SK-N-SH (cell line): ENCODE results near the gene NOL4L. TPM values are rescaled to one million over a fixed set of nuclear protein-coding genes. Genes with fewer than 3 reads are reported as not detected.
"Not testable (repeated sequence)": the region's sequence is repeated elsewhere in the genome, so short reads cannot be mapped to it uniquely, and the experiment has no call there.

Source experiments
- CTCF ChIA-PET: fragments of 300-600, 350-600 bp; formaldehyde crosslinking; extraction: SDS; loops from one replicate; lab custom pipeline; 2021; lab: Yijun Ruan, JAX
- POLR2A ChIA-PET: fragments of 350-600 bp; sonication (Branson Sonifier 250); formaldehyde crosslinking; extraction: SDS; loops from one replicate; lab custom pipeline; 2020; ENCODE audit warnings: antibody characterized with exemption, inconsistent platforms; lab: Yijun Ruan, JAX
- DNase-seq: peaks from one replicate; pipeline ENCODE4 v3.0.0; 2012
- H2AFZ ChIP-seq: fragments of 200-600 bp; sonication (generic); 2 replicates; pipeline ENCODE4 v1.8.1; 2016; ENCODE audit warnings: antibody characterized with exemption, mild to moderate bottlenecking, low read depth
- H3F3A ChIP-seq: fragments of 200-600 bp; sonication (generic); replicated peaks from 2 replicates; pipeline ENCODE3; 2016; ENCODE audit warnings: antibody characterized with exemption, mild to moderate bottlenecking; ENCODE audit not compliant: insufficient read depth
- H3K27ac ChIP-seq, 2 experiments: fragments of 200-500 bp in 1 of 2; fragments of 200-600 bp in 1 of 2; sonication (Bioruptor generic) in 1 of 2; sonication (generic), shearing (Covaris generic) in 1 of 2; 2 replicates each; pipeline versions ENCODE4 v1.5.1 to v1.6.1; 2014 to 2016; ENCODE audit warnings: low read depth in 2 of 2, inconsistent platforms in 1 of 2, low read length in 1 of 2, mild to moderate bottlenecking in 1 of 2, mixed read lengths in 1 of 2
- H3K27me3 ChIP-seq: fragments of 200-600 bp; sonication (generic), shearing (Covaris generic); 2 replicates; pipeline ENCODE4 v1.6.1; 2016; ENCODE audit warnings: mixed run types; ENCODE audit not compliant: insufficient read depth
- H3K36me3 ChIP-seq, 2 experiments: fragments of 200-500 bp in 1 of 2; fragments of 200-600 bp in 1 of 2; sonication (Bioruptor generic) in 1 of 2; sonication (generic) in 1 of 2; replicated peaks in 1 of 2; 2 replicates each; pipeline versions ENCODE3 to v1.5.1; 2014 to 2016; ENCODE audit warnings: low read length in 1 of 2, mild to moderate bottlenecking in 1 of 2; ENCODE audit not compliant: insufficient read depth in 2 of 2, control insufficient read depth in 1 of 2
- H3K4me1 ChIP-seq, 2 experiments: fragments of 200-500 bp in 1 of 2; fragments of 200-600 bp in 1 of 2; sonication (Bioruptor generic) in 1 of 2; sonication (generic), shearing (Covaris generic) in 1 of 2; 2 replicates each; pipeline versions ENCODE4 v1.5.1 to v1.6.1; 2014 to 2016; ENCODE audit warnings: low read depth in 1 of 2, low read length in 1 of 2, mixed run types in 1 of 2; ENCODE audit not compliant: insufficient read depth in 2 of 2, control insufficient read depth in 1 of 2
- H3K4me2 ChIP-seq: fragments of 200-600 bp; sonication (generic), shearing (Covaris generic); 2 replicates; pipeline ENCODE4 v1.6.1; 2017; ENCODE audit warnings: mixed run types
- H3K4me3 ChIP-seq, 2 experiments: fragments of 200-500 bp in 1 of 2; fragments of 200-600 bp in 1 of 2; sonication (Bioruptor generic) in 1 of 2; sonication (generic), shearing (Covaris generic) in 1 of 2; 2 replicates each; pipeline versions ENCODE4 v1.5.1 to v1.8.1; 2014 to 2016; ENCODE audit warnings: low read depth in 2 of 2, inconsistent platforms in 1 of 2, low read length in 1 of 2, mild to moderate bottlenecking in 1 of 2, mixed read lengths in 1 of 2, moderate library complexity in 1 of 2
- H3K79me2 ChIP-seq: fragments of 200-600 bp; sonication (generic); 2 replicates; pipeline ENCODE4 v1.8.1; 2017; ENCODE audit warnings: mild to moderate bottlenecking; ENCODE audit not compliant: insufficient read depth
- H3K9ac ChIP-seq: fragments of 200-600 bp; sonication (generic); 2 replicates; pipeline ENCODE4 v1.6.1; 2017; ENCODE audit warnings: mixed run types
- H3K9me2 ChIP-seq: fragments of 200-600 bp; sonication (generic); 2 replicates; pipeline ENCODE4 v1.6.1; 2017; ENCODE audit warnings: mixed run types
- H3K9me3 ChIP-seq: fragments of 200-600 bp; sonication (generic); 2 replicates; pipeline ENCODE4 v1.6.1; 2017; ENCODE audit warnings: mixed run types, mild to moderate bottlenecking, moderate library complexity
- H4K20me1 ChIP-seq: fragments of 200-600 bp; sonication (generic); 2 replicates; pipeline ENCODE4 v1.6.1; 2017; ENCODE audit warnings: mild to moderate bottlenecking, mixed run types; ENCODE audit not compliant: insufficient read depth
- CHD2 ChIP-seq: fragments of 150-350 bp; IDR thresholded peaks from 2 replicates; pipeline ENCODE4 v1.6.1; 2018; ENCODE audit warnings: low read length; ENCODE audit not compliant: partially characterized antibody
- ELF1 ChIP-seq: IDR thresholded peaks from 2 replicates; pipeline ENCODE4 v1.4.0; 2012
- FOSL2 ChIP-seq: IDR thresholded peaks from 2 replicates; pipeline ENCODE4 v1.4.0; 2012; ENCODE audit warnings: low read depth, mild to moderate bottlenecking, moderate library complexity, borderline replicate concordance
- FOXJ3 ChIP-seq: sonication (generic); formaldehyde crosslinking; IDR thresholded peaks from 2 replicates; pipeline ENCODE4 v1.5.1; 2020; ENCODE audit warnings: mild to moderate bottlenecking, missing genetic modification reagents
- GATA2 ChIP-seq: sonication (generic); formaldehyde crosslinking; IDR thresholded peaks from 2 replicates; pipeline ENCODE4 v1.5.0; 2020; ENCODE audit warnings: mild to moderate bottlenecking, missing genetic modification reagents
- RAD21 ChIP-seq: IDR thresholded peaks from 2 replicates; pipeline ENCODE4 v1.6.1; 2012; ENCODE audit warnings: mild to moderate bottlenecking, low read length
- RCOR1 ChIP-seq: fragments of 150-350 bp; IDR thresholded peaks from 2 replicates; pipeline ENCODE4 v1.6.1; 2017; ENCODE audit warnings: antibody characterized with exemption, low read length
- TAF1 ChIP-seq: IDR thresholded peaks from 2 replicates; pipeline ENCODE4 v1.6.1; 2012; ENCODE audit warnings: low read depth, mild to moderate bottlenecking, low read length, moderate library complexity, borderline replicate concordance
- TCF12 ChIP-seq: IDR thresholded peaks from 2 replicates; pipeline ENCODE4 v1.4.0; 2012
- YY1 ChIP-seq: IDR thresholded peaks from 2 replicates; pipeline ENCODE4 v1.4.0; 2012; ENCODE audit warnings: low read depth, mild to moderate bottlenecking
- WGBS: methylation state at CpG from one replicate; pipeline ENCODE4 v1.1.6; 2017; ENCODE audit warnings: low lambda C conversion rate; 5-methylcytosine and 5-hydroxymethylcytosine counted together
- polyA plus RNA-seq, 3 experiments: library from polyadenylated mRNA; depleted of rRNA; stranded (reverse); fragments of >200 nt; gene quantifications; 2 replicates each; pipeline ENCODE4 v1.2.3, GENCODE V29; 2012
- TF ChIP-seq, protein P1 (sequence below): IDR thresholded peaks from 2 replicates; pipeline ENCODE4 v1.4.0; 2012; ENCODE audit warnings: low read depth
- TF ChIP-seq, protein P2 (sequence below): fragments of 150-350 bp; IDR thresholded peaks from 2 replicates; pipeline ENCODE4 v1.6.1; 2017; ENCODE audit warnings: antibody characterized with exemption, low read length, low read depth, borderline replicate concordance

The NOL4L gene
- polyA plus RNA-seq, 1 of the 3 experiments (the other 2 are of a cell fraction): 14.3 TPM

DNA sequence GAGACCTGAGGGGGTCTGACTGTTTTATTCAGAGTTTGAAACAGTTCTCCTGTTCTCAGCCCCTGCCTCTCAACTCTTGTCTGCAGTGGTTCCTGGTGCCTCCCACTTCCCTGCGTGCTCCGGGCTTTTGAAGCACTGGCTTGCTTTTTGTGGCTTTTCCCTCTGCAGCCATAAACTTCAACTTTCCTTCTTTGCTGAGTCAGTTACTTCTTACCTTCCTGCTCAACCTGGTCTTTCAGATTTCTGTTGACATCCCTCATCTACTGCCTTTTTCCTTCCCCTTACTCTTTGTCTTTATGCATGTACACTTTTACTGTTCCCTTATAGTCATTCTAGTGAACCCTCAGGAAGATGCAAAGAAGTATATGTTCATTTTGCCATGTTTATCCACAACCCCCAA, 169.6 kb downstream of the NOL4L start:
- Histone ChIP-seq H3K36me3 (peaks cover 0 to 26% of the 10 kb centered on the region in 2 experiments), H3K4me1 (no peaks in the 10 kb centered on the region), H3K27me3 (no peaks in the 10 kb centered on the region), H3K9me2 (no peaks in the 10 kb centered on the region), H3K9me3 (no peaks in the 10 kb centered on the region), H3K9ac (no peak overlapping the region), H3K4me2 (no peak overlapping the region), H2AFZ (no peak overlapping the region), H3K4me3 (no peak overlapping the region), H4K20me1 (peaks cover 49% of the 10 kb centered on the region), H3K79me2 (peaks cover 99% of the 10 kb centered on the region), H3F3A (peaks cover 9% of the 10 kb centered on the region), H3K27ac (no peak overlapping the region)
- POLR2A ChIA-PET: interaction anchor here (1.1 kb wide), 1 partner anchor 9 kb away, joined by 3 read pairs; no protein-coding TSS in a partner anchor
- CTCF ChIA-PET: interaction anchor here (1.6 kb wide), 1 partner anchor 237 kb away, joined by 3 read pairs; no protein-coding TSS in a partner anchor
- TF ChIP-seq FOXJ3 (CRISPR knock-in tag) (no peak), RAD21 (no peak)
- 93% methylated on average over 2 of the region's 2 CpGs for WGBS
- no peak for DNase-seq

DNA sequence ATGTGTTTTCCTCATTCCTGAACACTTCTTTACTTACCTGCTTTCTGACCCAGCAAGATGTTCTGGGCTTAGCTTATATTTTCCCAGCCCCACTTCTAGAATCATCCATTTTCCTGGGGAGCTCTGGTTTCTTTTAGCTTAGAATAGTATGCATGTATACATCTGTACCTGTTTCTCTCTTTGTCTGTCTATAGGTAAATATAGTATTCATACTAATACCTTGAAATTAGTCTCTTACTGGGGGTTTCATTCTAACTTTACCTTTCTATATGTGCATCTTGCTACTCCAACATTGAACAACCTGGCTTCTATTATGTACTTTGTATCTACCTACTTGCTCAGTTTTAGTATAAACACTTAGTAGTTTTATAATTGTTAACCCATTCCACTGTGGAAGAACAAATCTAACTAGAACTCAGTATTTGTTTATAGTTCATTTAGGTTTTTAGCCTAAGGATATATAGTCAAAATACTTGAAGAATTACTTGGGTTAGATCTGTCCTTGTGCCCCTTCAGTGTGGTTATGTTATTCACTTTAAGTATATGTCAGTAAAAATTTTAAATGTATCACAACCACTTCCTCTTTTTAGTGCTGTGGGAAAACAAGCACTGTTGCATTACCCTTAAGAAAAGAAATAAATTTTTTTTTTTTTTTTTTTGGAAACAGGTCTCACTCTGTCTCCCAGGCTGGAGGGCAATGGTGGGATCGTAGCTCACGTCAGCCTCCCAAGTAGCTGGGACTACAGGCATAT, 173.0 kb downstream of the NOL4L start:
- ChIA-PET POLR2A (no interaction called here), CTCF (interaction anchor here (0.6 kb wide), 1 partner anchor 85 kb away, joined by 3 read pairs; no protein-coding TSS in a partner anchor)
- Histone ChIP-seq H3K27ac (no peak overlapping the region), H3K36me3 (peaks cover 0 to 45% of the 10 kb centered on the region in 2 experiments), H3K4me1 (no peaks in the 10 kb centered on the region), H3F3A (peaks cover 4% of the 10 kb centered on the region), H3K9ac (no peak overlapping the region), H3K9me2 (no peaks in the 10 kb centered on the region), H3K4me2 (no peak overlapping the region), H3K4me3 (no peak overlapping the region), H4K20me1 (peaks cover 35% of the 10 kb centered on the region), H3K79me2 (peaks cover 98% of the 10 kb centered on the region), H3K9me3 (no peaks in the 10 kb centered on the region), H2AFZ (no peak overlapping the region), H3K27me3 (no peaks in the 10 kb centered on the region)
- no peak for DNase-seq
- 93% methylated on average over 2 of the region's 2 CpGs for WGBS
- TF ChIP-seq GATA2 (CRISPR knock-in tag) (no peak), YY1 (no peak), CHD2 (no peak), TCF12 (no peak), RCOR1 (no peak), FOSL2 (no peak), TAF1 (no peak), ELF1 (no peak)
- TF ChIP-seq, protein P1, sequence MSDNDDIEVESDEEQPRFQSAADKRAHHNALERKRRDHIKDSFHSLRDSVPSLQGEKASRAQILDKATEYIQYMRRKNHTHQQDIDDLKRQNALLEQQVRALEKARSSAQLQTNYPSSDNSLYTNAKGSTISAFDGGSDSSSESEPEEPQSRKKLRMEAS: no peak
- TF ChIP-seq, protein P2, sequence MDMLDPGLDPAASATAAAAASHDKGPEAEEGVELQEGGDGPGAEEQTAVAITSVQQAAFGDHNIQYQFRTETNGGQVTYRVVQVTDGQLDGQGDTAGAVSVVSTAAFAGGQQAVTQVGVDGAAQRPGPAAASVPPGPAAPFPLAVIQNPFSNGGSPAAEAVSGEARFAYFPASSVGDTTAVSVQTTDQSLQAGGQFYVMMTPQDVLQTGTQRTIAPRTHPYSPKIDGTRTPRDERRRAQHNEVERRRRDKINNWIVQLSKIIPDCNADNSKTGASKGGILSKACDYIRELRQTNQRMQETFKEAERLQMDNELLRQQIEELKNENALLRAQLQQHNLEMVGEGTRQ: no peak
- TF ChIP-seq, all 33 proteins: peak for 0

DNA sequence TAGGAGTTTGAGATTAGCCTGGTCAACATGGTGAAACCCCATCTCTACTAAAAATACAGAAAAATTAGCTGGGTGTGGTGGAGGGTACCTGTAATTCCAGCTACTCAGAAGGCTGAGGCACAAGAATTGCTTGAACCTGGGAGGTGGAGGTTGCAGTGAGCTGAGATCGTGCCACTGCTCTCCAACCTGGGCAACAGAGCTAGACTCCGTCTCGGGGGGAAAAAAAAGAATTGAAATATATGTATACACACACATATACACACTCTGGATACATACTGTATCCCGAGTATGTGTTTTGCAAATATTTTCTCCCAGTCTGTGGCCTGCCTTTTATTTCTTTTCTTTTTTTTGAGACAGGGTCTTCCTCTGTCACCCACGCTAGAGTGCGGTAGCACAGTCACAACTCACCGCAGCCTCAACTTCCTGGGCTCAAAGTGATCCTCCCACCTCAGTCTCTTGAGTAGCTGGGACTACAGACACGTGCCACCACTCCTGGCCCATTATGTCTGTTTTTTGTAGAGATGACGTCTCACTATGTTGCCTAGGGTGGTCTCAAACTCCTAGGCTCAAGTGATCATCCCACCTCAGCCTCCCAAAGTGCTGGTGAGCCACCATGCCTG, 177.9 kb downstream of the NOL4L start:
- H3K4me3 ChIP-seq, H3F3A ChIP-seq, DNase-seq, H3K4me1 ChIP-seq, H3K9me3 ChIP-seq, H3K4me2 ChIP-seq, CTCF ChIA-PET, POLR2A ChIA-PET, H3K27ac ChIP-seq, H3K9ac ChIP-seq, H2AFZ ChIP-seq, H3K9me2 ChIP-seq, H3K27me3 ChIP-seq: not testable (repeated sequence)
- Histone ChIP-seq H4K20me1 (peaks cover 18% of the 10 kb centered on the region), H3K36me3 (peaks cover 0 to 45% of the 10 kb centered on the region in 2 experiments), H3K79me2 (peaks cover 98% of the 10 kb centered on the region)
- 95% methylated on average over 9 of the region's 9 CpGs for WGBS
